ENCODE measurements around the gene COMMD1. TPM values are rescaled to one million over a fixed set of nuclear protein-coding genes. Genes with fewer than 3 reads are reported as not detected.
A peak's percentile ranks its signal among the peaks of the same experiment; 100 is the strongest.
"Not testable (repeated sequence)": the region's sequence is repeated elsewhere in the genome, so short reads cannot be mapped to it uniquely, and the experiment has no call there.

Gene COMMD1
- 10 to 100 TPM; 25.4 to 48.8 (median 30.3) TPM for total RNA-seq
- polyA plus RNA-seq = 10 to 100 TPM; 33.3 to 44.9 TPM
- long read RNA-seq, donor 1, transcript COMMD1-201 (3 exons, 911 nt) = major isoform, 21 of 38 reads
- long read RNA-seq, donor 1, transcript COMMD1-207 (2 exons, 604 nt) = minor isoform, 10 of 38 reads
- long read RNA-seq, donor 1, partial matches to known transcripts = 1 of 38 reads
- long read RNA-seq, donor 1, other reads (novel, unspliced or antisense) = 6 of 38 reads
- long read RNA-seq, donor 2, transcript COMMD1-201 (3 exons, 911 nt) = major isoform, 41 of 43 reads
- long read RNA-seq, donor 2, partial matches to known transcripts = 0 of 43 reads
- long read RNA-seq, donor 2, other reads (novel, unspliced or antisense) = 0 of 43 reads
- long read RNA-seq, donor 3, transcript COMMD1-201 (3 exons, 911 nt) = major isoform, 14 of 20 reads
- long read RNA-seq, donor 3, partial matches to known transcripts = 0 of 20 reads
- long read RNA-seq, donor 3, other reads (novel, unspliced or antisense) = 6 of 20 reads

GRCh38 chr2:61905372-61906185 lies at the start of gene COMMD1:
TSS of gene COMMD1 (plus strand) at chr2:61905674. CDS start at chr2:61905679, 5 bp downstream.
- no peaks in the 10 kb centered on the region for H3K27me3 ChIP-seq
- H3K36me3 ChIP-seq = no peaks in the 10 kb centered on the region
- intact Hi-C loops (cut with DNase I) = no loop called here
- DNase-seq = peak; percentile 64 to 86 (median 74)
- no peaks in the 10 kb centered on the region for H3K4me1 ChIP-seq (ENCODE audit: insufficient read depth)
- no peaks in the 10 kb centered on the region for H3K9me3 ChIP-seq
- H3K4me3 ChIP-seq = peak within 1 kb of the TSS; percentile 75
- 0 to 1% (median 0%) methylated on average over 29 to 33 of the region's 33 CpGs for WGBS, 3 donors
- TF ChIP-seq CTCF (IDR thresholded peaks at IDR 0.05) (no peak), POLR2A (IDR thresholded peaks at IDR 0.05) (peak; percentile 40)
- peak within 1 kb of the TSS in 1 of 2 donors; percentile 39 for H3K27ac ChIP-seq

DNA sequence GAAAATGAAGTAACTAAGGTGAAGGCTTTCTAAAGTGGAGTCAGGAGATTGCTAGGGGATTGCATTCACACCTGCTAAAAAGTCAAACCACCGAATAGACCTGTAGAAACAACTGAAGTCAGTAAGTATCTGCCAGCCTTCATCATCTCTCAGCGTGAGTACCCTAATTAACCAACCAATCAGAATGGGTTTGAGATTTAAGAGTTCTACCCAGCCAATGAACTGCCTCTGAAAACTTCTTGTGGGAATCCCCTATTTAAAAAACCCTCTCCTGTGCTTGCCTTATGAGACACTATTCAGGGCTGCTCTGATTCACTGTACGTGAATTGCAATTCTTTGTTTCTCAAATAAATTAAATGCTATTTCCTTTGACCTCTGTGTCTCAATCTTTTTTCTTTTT lies 48.2 kb upstream of the COMMD1 start:
- no peak overlapping the region for H3K4me3 ChIP-seq
- no peak overlapping the region for H3K27ac ChIP-seq
- H3K36me3 ChIP-seq = no peaks in the 10 kb centered on the region
- DNase-seq = no peak
- H3K4me1 ChIP-seq (ENCODE audit: insufficient read depth) = no peaks in the 10 kb centered on the region
- 76 to 81% (median 79%) methylated on average over 3 of the region's 3 CpGs for WGBS, 3 donors
- intact Hi-C loops (cut with DNase I) = no loop called here
- TF ChIP-seq POLR2A (IDR thresholded peaks at IDR 0.05) (no peak), EP300 (IDR thresholded peaks at IDR 0.05) (no peak)
- H3K27me3 ChIP-seq = no peaks in the 10 kb centered on the region
- no peaks in the 10 kb centered on the region for H3K9me3 ChIP-seq

- H3K27ac ChIP-seq = no peak overlapping the region
- H3K4me3 ChIP-seq = no peak overlapping the region
- intact Hi-C loops (cut with DNase I) = no loop called here
- TF ChIP-seq CTCF (IDR thresholded peaks at IDR 0.05) (no peak), POLR2A (IDR thresholded peaks at IDR 0.05) (no peak), EP300 (IDR thresholded peaks at IDR 0.05) (no peak)
- 95 to 97% (median 96%) methylated on average over 5 of the region's 5 CpGs for WGBS, 3 donors
- H3K4me1 ChIP-seq (ENCODE audit: insufficient read depth) = no peaks in the 10 kb centered on the region
- H3K9me3 ChIP-seq = no peaks in the 10 kb centered on the region
- no peak for DNase-seq
- H3K36me3 ChIP-seq = no peaks in the 10 kb centered on the region
- H3K27me3 ChIP-seq = no peaks in the 10 kb centered on the region
Measured at GRCh38 chr2:61862085-61862484, 43.4 kb upstream of the COMMD1 start.

- H3K9me3 ChIP-seq; DNase-seq; intact Hi-C loops (cut with DNase I); H3K4me3 ChIP-seq; H3K27ac ChIP-seq; H3K27me3 ChIP-seq; H3K36me3 ChIP-seq; H3K4me1 ChIP-seq (ENCODE audit: insufficient read depth): not testable (repeated sequence)
- WGBS, 3 donors = 95 to 97% (median 96%) methylated on average over 14 of the region's 14 CpGs
Measured at GRCh38 chr2:61866482-61867089, 38.9 kb upstream of the COMMD1 start.

- no peaks in the 10 kb centered on the region for H3K4me1 ChIP-seq (ENCODE audit: insufficient read depth)
- no peaks in the 10 kb centered on the region for H3K27me3 ChIP-seq
- no peak overlapping the region for H3K27ac ChIP-seq
- no peak overlapping the region for H3K4me3 ChIP-seq
- no peaks in the 10 kb centered on the region for H3K9me3 ChIP-seq
- WGBS, 3 donors = 77 to 89% (median 84%) methylated on average over 1 of the region's 1 CpG
- no peaks in the 10 kb centered on the region for H3K36me3 ChIP-seq
- DNase-seq = no peak
- TF ChIP-seq CTCF (IDR thresholded peaks at IDR 0.05) = no peak
- no peak for TF ChIP-seq EP300 (IDR thresholded peaks at IDR 0.05)
- no peak for TF ChIP-seq POLR2A (IDR thresholded peaks at IDR 0.05)
- intact Hi-C loops (cut with DNase I) = no loop called here
Measured at GRCh38 chr2:61876400-61876799, 29.1 kb upstream of the COMMD1 start.

All from ovary (tissue), 10 donors.